Measurements from ENCODE around the gene GSTA5.
A peak's percentile ranks its signal among the peaks of the same experiment; 100 is the strongest.
"Not testable (repeated sequence)": the region's sequence is repeated elsewhere in the genome, so short reads cannot be mapped to it uniquely, and the experiment has no call there.

Gene GSTA5

DNA sequence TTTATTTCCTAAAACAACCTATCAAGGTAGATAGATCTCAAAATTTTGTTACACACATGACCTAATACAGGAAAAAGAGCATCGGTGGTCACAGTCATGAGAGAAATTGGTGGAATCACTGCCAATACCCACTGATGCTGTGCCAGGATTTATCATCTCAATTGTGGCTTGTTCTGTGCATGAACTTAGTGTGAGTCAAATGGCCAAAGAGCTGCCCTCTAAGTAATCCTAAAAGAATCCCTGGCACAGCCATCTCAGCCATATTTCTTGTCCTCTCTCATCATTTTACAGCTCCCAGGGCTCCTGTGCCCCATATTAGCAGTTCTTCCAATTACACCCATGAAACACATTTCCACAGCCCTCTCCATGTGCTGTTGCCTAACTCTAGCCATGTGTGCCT, 6.1 kb downstream of the GSTA5 start:
- peak; percentile 30 for DNase-seq (ENCODE audit: low spot score)

DNA sequence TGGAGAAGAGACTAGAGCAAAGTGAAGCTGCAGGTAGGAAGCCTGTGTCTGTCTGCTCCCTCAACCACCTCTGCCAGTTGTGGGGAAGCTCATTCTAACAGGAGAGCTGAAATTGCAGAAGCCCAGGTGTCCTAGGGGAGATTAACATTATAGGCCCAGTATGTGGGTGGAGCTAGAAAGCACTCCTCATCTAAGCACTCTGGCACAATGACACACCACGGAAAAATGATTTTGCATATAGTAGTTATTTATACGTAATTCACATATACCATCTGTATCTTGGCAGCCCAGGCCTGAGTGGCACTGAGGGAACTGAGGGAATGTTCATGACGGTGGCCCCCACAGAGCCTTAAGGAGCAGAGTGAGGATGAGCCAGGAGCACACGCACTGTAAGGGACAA, 9.7 kb downstream of the GSTA5 start:
- not testable (repeated sequence) for DNase-seq (ENCODE audit: low spot score)

DNA sequence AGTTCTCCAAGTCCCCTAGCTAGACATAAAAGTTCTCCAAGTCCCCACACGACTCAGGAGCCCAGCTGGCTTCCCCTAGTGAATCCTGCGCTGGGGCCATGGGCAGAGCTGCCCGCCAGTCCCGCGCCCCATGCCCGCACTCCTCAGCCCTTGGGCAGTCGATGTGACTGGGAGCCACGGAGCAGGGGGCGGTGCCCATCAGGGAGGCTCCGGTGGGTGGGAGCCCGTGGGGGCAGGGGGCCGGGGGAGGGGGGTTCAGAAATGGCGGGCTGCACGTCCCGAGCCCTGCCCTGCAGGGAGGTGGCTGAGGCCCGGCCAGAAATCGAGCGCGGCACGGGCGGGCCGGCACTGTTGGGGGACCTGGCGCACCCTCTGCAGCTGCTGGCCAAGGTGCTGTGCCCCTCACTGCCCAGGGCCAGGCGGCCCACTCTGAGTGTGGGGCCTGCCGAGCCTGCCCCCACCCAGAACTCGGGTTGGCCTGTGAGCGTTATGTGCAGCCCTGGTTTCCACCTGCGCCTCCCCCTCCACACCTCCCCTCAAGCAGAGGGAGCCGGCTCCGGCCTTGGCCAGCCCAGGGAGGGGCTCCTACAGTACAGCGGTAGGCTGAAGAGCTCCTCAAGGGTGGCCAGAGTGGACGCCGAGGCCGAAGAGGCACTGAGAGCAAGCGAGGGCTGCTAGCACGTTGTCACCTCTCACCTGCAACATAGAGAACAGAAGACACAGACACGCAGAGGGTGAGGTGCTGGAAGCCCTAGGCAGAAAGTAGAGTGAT, 11.4 kb downstream of the GSTA5 start:
- DNase-seq (ENCODE audit: low spot score), result no peak

DNA sequence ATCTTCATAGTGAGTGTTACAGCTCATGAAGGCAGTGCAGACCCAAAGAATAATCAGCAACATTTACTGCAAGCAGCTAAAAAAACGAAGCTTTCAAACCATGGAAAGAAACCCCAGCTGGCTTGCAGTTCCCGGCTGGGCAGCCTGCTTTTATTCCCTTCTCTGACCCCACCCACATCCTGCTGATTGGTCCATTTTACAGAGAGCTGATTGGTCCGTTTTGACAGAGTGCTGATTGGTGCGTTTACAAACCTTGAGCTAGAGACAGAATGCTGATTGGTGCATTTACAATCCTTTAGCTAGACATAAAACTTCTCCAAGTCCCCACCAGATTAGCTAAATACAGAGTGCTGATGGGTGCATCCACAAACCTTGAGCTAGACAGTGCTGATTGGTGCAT, 12.0 kb downstream of the GSTA5 start:
- not testable (repeated sequence) for DNase-seq (ENCODE audit: low spot score)

DNA sequence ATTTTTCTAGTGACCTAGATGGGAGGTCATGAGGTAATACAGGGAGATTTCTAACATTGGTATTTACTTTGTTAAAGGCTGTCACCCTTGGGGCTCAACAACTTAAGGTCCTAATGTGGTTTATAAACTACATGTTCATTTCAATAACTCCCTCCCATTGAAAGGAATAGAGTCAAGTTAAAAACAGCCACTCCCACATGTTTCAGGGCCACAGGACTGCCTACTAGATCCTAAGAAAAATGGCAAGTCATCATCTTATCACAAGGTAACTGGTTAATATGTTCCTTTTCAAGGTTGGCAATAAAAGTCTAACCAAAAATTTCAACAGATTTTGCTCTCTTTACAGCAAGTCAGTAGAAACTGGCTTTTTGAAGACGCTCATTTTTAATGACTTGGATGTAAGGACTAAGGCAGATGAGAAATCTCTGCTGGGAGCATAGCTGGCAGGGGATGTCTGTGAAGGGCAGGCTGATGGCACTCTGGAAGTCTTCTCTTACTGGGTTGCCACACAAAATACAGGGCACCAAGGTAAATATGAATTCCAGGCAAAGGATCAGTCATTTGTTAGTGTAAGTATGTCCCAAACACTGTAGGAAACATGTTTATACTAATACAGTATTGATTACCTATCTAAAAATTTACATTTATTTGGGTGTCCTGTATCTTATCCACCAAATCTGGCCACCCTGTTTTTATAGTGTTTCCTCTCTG, 13.4 kb downstream of the GSTA5 start:
- not testable (repeated sequence) for DNase-seq (ENCODE audit: low spot score)

DNA sequence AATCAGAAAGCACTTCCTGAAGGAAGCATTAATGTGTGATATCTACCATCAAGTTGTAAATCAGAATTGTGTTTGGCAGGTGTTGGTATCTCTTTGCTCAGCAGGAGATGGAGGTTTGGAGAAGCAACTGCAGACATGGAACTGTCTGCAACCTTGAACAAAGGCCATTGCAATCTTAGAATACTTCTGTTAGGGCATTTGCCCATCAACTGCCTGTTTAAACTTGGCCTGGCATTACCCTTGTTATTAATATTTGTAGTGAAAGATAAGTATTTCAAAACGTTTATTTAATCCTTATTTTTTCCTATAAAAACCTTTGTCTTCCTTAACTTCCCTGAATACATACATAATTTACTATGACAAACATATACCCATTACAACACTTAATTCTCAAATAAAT, 14.1 kb downstream of the GSTA5 start:
- no peak for DNase-seq (ENCODE audit: low spot score)

DNA sequence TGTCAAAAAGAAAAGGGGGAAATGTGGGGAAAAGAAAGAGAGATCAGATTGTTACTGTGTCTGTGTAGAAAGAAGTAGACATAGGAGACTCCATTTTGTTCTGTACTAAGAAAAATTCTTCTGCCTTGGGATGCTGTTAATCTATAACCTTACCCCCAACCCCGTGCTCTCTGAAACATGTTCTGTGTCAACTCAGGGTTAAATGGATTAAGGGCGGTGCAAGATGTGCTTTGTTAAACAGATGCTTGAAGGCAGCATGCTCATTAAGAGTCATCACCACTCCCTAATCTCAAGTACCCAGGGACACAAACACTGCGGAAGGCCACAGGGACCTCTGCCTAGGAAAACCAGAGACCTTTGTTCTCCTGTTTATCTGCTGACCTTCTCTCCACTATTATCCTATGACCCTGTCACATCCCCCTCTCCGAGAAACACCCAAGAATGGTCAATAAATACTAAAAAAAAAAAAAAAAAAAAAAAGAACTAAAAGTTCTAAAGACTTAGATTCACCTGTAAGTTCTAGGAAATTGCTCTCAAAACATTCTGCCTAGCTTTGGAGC, 14.6 kb downstream of the GSTA5 start:
- DNase-seq (ENCODE audit: low spot score), result not testable (repeated sequence)

DNA sequence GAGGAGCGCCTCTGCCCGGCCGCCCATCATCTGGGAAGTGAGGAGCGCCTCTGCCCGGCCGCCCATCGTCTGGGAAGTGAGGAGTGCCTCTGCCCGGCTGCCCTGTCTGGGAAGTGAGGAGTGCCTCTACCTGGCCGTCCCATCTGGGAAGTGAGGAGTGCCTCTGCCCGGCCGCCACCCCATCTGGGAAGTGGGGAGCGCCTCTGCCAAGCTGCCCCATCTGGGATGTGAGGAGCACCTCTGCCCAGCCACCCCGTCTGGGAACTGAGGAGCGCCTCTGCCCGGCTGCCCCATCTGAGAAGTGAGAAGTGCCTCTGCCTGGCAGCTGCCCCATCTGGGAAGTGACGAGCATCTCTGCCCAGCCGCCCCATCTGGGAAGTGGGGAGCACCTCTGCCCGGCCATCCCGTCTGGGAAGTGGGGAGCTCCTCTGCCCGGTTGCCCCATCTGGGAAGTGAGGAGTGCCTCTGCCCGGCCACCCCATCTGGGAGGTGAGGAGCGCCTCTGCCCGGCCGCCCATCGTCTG, 15.3 kb downstream of the GSTA5 start:
- DNase-seq (ENCODE audit: low spot score), result not testable (repeated sequence)

DNA sequence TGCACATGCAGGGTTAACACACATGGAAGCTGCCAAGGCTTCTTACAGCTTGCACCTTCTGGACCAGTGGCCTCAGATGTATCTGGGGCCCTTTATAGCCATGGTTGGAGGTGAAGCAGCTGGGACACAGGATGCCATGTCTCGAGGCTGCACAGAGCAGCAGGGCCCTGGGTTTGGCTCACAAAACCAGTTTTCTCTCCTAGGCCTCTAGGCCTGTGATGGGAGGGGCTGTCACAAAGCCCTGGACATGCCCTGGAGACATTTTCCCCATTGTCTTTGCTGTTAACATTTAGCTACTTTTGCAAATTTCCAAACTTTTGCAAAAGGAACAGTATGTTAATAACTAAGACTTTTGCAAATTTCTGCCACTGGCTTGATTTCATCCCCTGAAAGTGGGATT, 18.8 kb downstream of the GSTA5 start:
- no peak for DNase-seq (ENCODE audit: low spot score)

DNA sequence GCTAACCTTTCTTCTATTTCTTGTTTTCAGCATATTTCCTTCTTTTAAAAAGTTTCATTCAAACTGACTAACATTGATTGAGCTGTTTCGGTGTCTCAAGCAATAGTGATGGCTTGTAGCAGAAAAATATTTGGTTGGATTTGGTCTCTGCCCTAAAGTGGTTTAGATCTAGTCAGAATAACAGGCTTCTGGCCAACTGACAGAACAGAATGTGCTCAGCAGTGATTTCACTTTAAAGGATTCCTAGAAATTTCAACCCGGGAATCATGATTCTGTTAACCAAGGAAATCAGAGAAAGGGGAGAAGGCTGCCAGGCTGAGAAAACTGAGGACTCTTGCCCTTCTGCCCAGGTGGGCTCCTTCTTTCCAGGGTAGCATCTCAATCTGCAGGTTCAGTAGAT, 20.4 kb downstream of the GSTA5 start:
- DNase-seq (ENCODE audit: low spot score), result peak; percentile 73

DNA sequence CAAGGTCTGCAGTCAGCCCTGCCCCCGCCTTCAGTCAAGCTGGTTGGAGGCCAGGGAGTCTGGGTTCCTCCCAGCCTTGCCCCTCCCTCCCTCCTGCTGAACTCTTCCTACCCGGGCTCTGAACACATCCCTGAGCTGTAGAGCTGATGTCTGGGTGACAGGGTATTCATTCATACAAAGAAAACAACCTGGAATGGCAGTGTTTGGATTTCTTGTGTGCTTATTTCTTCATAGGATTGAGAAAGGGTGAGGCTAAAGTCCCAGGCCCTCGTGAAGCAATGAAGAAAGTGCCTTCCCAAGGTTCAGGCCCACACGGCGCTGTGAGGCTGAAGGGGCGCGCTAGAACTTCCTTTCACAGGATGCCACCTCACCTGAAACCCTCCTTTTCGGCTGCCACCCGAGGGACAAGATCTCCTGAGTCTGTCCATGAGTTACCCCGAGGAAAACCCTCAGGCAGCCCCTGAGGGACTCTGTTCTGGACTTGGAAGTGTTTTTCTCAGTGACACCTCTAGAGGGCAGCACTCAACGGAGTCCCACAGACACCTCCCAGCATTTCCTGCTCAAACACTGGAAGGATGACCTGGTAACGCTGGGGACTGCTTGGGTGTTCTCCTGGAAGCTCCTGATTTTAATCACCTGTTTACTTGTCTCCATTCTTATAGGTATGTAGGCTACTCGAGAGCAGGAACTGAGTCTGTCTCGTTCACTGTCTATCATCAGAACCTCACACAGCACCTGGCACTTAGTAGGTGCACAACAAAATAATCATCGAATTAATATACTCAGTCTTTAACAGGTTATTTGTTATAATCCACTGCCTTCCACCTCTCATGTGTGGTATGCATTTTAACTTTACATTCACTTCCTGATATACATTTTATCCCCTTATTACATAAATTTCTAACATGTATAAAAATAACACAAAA, 25.2 kb downstream of the GSTA5 start:
- DNase-seq (ENCODE audit: low spot score), result peak; percentile 71

DNA sequence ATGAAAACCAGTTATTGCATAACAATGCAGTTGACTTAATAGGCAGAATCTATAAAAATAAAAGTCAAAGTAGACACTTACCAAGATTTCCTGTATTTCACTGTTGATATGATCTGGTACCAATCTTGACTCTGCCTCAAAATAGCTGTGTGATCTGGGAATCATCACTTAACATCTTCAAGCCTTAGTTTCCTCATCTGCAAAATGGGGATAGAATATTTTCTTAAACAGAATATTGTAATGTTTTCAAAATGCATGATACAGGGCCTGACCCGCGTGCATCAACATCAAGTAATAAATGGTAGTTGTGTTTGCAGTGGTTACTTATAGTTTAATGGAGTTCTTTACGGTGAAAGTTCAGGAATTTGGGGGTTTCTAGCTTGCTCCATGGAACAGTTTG, 26.1 kb downstream of the GSTA5 start:
- DNase-seq (ENCODE audit: low spot score), result not testable (repeated sequence)

DNA sequence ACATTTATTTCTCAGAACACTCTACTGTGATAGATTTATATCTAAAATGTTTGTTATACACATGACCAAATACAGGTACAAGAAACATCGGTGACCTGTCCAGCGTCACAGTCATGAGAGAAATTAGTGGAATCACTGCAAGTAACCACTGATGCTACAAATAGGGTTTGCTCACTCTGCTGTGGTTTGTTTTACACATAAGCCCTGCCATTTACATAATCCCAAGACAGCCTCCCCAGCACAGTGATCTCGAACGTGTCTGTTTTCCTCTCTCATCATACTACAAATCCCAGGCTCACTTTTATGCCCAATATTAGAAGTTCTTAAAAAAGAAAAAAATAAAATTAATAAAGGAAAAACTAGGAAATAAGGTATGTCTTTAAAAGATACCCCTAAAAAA, 30.8 kb downstream of the GSTA5 start:
- not testable (repeated sequence) for DNase-seq (ENCODE audit: low spot score)

DNA sequence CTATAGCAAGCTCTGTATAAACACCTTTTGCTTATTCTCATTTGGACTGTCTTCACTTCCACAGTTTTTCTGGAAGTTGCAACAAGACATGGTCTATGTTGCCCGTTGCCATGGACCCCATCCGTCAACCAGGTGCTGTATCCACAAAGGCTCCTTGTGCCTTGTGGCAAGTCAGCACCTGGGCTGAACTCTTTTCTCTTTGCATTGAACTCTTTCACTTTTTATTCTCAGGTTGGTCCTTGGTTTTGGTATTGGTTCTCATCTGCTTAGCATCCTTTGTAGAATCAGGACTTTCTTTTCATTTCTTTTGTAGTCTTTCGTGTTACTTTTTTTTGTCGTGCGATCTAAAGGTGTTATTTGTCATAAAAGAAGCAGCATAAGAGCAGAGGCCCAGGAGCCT, 32.0 kb downstream of the GSTA5 start:
- no peak for DNase-seq (ENCODE audit: low spot score)

DNA sequence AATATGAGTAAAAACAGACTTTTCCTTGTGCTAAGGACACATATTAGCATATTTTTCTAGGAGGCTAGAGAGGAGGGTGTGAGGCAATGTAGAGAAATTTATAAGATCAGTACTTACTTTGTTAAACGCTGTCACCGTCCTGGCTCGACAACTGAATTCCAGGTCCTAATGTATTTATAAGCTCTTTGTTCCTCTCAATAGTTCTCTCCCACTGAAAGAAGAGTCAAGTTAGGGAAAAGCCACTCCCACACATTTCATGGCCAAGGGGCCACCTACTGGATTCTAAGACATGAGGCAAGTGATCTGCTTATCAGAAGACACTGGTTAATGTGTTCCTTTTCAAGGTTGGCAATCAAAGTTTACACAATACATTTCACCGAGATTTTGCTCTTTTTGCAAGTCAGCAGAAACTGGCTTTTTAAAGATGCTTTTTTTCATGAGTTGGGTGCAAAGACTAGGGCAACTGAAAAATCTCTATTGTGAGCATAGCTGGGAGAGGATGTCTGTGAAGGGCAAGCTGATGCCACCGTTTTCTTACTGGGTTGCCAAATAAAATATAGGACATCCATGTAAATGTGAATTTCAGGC, 36.9 kb downstream of the GSTA5 start, which contains the start of gene GSTA1:
Gene GSTA1 (minus strand): TSS at position 149 of the 588 bp plus-strand sequence. CDS start 4,549 bp downstream, outside the sequence.
- DNase-seq (ENCODE audit: low spot score), result not testable (repeated sequence)

DNA sequence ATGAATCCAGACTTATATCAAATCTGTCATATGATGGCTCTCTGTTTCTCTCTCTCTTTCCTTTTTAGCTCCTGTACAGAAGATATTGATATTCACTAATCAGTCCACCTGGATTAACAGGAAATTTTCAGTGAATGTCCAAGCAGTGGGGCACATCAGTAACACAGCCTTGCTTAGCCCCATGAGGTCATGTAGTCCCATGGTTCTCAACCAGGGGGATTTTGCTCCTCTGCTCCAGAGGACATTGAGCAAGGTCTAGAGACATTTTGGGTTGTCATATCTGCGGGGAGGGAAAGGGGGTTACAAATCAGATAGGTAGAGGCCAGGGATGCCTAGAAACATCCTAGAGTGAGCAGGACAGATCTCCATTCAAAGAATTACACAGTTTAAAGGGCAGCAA, 37.8 kb downstream of the GSTA5 start:
- no peak for DNase-seq (ENCODE audit: low spot score)

DNA sequence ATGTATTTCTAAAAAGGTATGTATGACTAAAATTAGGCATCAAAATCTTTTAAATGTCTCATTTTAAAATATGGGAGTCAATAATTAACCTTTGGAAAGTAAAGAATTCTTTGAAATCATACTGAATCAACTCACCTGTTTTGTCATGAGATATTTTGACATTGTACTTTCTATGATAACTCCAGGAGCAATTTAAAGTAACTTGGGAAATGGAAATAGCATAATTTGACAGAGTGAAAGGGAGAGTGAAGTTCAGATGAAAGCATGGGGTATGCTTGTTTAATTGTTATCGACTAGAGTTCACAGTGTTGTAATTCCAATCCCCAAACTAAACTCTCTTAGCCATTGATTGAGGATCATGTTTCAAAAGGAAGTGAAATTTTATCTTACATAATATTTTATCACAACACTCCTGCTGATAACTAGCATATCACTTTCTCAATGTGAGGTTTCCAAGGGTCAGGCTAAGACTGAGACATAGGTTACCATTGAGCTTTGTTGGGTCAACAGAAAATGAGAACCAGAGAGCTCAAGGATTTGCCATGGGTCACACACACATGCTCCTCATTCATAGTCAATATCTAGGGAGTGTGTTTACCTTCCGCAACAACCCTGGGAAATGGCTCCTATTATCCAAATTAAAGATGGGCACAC, 39.3 kb downstream of the GSTA5 start:
- no peak for DNase-seq (ENCODE audit: low spot score)

DNA sequence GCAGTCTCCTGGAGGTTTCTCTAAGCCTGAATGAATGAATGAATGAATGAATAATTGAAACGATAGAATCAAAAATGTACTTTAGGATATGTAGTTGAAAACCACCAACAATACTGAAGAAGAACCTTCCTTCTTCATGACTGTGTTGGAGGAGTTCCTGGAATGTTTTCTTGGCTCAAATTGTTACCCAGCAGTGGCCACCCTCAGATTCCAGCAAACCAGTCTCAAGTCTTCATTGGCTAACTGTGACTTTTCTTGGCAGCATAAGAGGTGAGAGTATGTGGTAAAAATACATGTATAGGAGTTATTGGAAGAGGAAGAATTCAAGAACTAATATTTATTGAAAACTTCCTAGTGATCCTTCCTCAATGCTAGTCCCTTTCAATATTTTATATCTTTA, 41.3 kb downstream of the GSTA5 start:
- DNase-seq (ENCODE audit: low spot score), result not testable (repeated sequence)

DNA sequence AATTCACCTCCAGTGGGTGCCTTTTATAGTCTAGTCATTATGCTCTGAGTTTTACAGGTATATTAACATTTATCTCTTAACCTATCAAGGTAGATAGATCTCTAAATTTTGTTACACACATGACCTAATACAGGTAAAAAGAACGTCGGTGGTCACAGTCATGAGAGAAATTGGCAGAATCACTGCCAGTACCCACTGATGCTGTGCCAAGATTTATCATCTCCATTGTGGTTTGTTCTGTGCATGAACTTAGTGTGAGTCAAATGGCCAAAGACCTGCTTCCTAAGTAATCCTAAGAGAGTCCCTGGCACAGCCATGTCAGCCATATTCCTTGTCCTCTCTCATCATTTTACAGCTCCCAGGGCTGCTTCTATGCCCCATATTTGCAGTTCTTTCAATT, 46.2 kb downstream of the GSTA5 start:
- not testable (repeated sequence) for DNase-seq (ENCODE audit: low spot score)

DNA sequence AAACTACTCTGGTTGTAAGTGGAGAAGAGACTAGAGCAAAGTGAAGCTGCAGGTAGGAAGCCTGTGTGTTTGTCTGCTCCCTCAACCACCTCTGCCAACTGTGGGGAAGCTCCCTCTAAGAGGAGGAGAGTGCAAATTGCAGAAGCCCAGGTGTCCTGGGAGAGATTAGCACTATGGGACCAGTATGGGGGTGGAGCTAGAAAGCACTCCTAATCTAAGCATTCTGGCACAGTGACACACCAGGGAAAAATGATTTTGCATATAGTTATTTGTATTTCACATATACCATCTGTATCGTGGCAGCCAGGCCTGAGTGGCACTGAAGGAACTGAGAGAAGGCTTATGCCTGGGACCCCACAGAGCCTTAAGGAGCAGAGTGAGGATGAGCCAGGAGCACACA, 49.8 kb downstream of the GSTA5 start:
- no peak for DNase-seq (ENCODE audit: low spot score)

DNA sequence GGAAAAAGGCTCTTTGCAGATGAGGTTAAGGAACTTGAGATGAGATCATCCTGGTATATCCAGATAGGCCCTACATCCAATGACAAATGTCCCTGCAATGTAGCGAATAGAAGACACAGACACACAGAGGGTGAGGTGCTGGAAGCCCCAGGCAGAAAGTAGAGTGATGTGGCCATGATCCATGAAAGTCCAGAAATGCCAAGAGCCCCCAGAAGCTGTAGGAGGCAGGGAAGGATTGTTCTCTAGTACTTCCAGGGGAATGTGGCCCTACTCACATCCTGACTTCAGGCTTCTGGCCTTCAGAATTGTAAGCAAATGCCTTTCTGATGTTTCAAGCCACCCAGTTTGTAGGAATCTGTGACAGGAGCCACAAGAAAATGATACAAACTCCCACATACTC, 51.0 kb downstream of the GSTA5 start:
- DNase-seq (ENCODE audit: low spot score), result not testable (repeated sequence)
